ENCODE measurements around the gene HOXA5. TPM values are rescaled to one million over a fixed set of nuclear protein-coding genes. Genes with fewer than 3 reads are reported as not detected.

The HOXA5 gene
- total and polyA plus RNA-seq, 2 donors (not counting 1 experiment from before 2014, with no cell fraction given) = 18.3 to 35.6 TPM

DNA sequence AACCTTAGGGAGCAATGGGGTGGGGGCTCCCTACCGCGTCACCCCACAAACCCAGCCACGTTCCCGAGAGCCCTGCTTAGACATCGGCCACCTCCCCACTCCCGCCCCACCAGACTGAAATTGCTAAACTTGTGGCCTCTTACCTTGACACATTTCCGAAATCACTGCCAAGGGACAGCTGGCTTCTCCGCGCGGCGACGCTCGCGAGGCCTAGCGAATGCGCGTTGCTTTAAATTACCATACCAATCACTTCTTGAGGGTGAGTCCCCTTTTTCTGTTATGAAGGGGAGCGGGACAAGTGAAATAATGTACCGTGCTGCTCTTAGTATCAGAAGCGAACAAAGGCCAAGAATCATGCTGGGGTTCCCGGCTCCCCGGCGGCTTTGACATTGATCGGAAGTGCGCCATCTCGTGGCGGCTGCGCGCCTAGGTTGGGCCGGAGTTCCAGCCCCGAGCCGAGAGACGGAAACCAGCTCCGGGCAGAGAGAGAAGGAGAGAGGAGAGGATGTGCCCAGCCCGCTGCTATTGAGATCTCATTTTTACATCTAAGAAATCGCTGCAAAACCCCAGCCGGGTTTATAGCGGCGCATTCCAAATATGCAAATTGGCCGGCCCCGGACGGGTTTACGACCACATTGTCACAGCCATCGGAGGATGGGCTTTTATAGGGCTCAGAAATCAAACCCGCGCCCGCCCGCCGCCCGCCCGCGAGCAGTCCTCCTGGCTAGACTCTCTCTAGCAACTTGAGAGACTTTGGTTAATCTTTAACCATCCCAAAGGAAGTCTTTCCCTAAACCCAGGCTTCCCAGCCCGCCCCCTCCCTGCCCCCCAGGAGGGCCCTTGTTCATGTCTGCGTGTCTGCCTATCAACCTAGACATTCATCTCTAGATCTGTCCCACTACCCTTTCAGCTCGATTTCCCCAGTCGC is 36.3 kb upstream of the HOXA5 start:
- Histone ChIP-seq H3K4me1 (ENCODE audit: control insufficient read depth, extremely low read depth, insufficient read depth, low read length) (no peaks in the 10 kb centered on the region), H2AFZ (ENCODE audit: low read length) (no peak overlapping the region), H4K20me1 (ENCODE audit: control insufficient read depth, extremely low read depth, insufficient read depth, low read length) (no peaks in the 10 kb centered on the region), H3K9ac (ENCODE audit: insufficient read depth, low read length) (no peak overlapping the region), H3K36me3 (ENCODE audit: control insufficient read depth, insufficient read depth, low read length) (no peaks in the 10 kb centered on the region), H3K79me2 (ENCODE audit: control insufficient read depth, insufficient read depth, low read length) (no peaks in the 10 kb centered on the region), H3K4me3 (replicated peaks in 1 of 4; ENCODE audit: control extremely low read depth in 1 of 4, insufficient read depth in 1 of 4, low read depth in 3 of 4, low read length in 4 of 4) (peak overlapping the region in 2 of 4 experiments; percentile 22 to 31), H3K27me3 (ENCODE audit: control insufficient read depth, insufficient read depth, low read length) (peaks cover 53% of the 10 kb centered on the region), H3K27ac (ENCODE audit: insufficient read depth, low read length) (no peak overlapping the region), H3K4me2 (ENCODE audit: extremely low read depth, insufficient read depth, low read length) (peak overlapping the region; percentile 39), H3K9me3 (ENCODE audit: control insufficient read depth, insufficient read depth, low read depth, low read length) (no peaks in the 10 kb centered on the region)
- peak; percentile 23 to 56 for DNase-seq (ENCODE audit: low read depth in 2 of 2)
- TF ChIP-seq EZH2 (IDR thresholded peaks at IDR 0.05; ENCODE audit: low read length, missing control alignments) = peak; percentile 48
- TF ChIP-seq, protein P1, sequence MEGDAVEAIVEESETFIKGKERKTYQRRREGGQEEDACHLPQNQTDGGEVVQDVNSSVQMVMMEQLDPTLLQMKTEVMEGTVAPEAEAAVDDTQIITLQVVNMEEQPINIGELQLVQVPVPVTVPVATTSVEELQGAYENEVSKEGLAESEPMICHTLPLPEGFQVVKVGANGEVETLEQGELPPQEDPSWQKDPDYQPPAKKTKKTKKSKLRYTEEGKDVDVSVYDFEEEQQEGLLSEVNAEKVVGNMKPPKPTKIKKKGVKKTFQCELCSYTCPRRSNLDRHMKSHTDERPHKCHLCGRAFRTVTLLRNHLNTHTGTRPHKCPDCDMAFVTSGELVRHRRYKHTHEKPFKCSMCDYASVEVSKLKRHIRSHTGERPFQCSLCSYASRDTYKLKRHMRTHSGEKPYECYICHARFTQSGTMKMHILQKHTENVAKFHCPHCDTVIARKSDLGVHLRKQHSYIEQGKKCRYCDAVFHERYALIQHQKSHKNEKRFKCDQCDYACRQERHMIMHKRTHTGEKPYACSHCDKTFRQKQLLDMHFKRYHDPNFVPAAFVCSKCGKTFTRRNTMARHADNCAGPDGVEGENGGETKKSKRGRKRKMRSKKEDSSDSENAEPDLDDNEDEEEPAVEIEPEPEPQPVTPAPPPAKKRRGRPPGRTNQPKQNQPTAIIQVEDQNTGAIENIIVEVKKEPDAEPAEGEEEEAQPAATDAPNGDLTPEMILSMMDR (conservative IDR thresholded peaks at IDR 0.05 in 1 of 2, IDR thresholded peaks at IDR 0.05 in 1 of 2; ENCODE audit: low read depth in 1 of 2, low read length in 2 of 2) = peak; percentile 77 to 78

DNA sequence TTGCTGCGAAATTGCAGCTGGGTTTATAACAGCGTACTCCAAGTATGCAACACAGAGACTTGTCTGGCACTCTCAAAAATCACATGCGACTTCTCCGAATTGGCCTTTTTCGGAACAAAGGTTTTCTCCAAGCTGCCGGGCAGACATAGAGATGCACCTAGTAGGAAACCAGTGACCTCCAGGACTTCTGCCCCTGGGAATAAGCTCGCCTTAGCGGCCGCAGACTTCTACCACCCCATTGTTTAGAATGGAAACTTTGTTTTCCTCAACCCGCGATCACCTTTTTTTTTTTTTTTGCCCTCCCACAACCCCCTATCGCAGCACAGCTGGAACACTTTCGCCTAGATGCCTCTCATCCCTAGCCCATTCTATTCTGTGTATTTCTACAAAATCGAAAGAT is 35.5 kb upstream of the HOXA5 start:
- Histone ChIP-seq H3K79me2 (ENCODE audit: control insufficient read depth, insufficient read depth, low read length) (no peaks in the 10 kb centered on the region), H4K20me1 (ENCODE audit: control insufficient read depth, extremely low read depth, insufficient read depth, low read length) (no peaks in the 10 kb centered on the region), H3K4me1 (ENCODE audit: control insufficient read depth, extremely low read depth, insufficient read depth, low read length) (no peaks in the 10 kb centered on the region), H3K4me2 (ENCODE audit: extremely low read depth, insufficient read depth, low read length) (peak overlapping the region; percentile 39), H2AFZ (ENCODE audit: low read length) (no peak overlapping the region), H3K4me3 (replicated peaks in 1 of 4; ENCODE audit: control extremely low read depth in 1 of 4, insufficient read depth in 1 of 4, low read depth in 3 of 4, low read length in 4 of 4) (no peak overlapping the region), H3K36me3 (ENCODE audit: control insufficient read depth, insufficient read depth, low read length) (no peaks in the 10 kb centered on the region), H3K9me3 (ENCODE audit: control insufficient read depth, insufficient read depth, low read depth, low read length) (no peaks in the 10 kb centered on the region), H3K27me3 (ENCODE audit: control insufficient read depth, insufficient read depth, low read length) (peaks cover 54% of the 10 kb centered on the region), H3K27ac (ENCODE audit: insufficient read depth, low read length) (no peak overlapping the region), H3K9ac (ENCODE audit: insufficient read depth, low read length) (no peak overlapping the region)
- no peak for TF ChIP-seq EZH2 (IDR thresholded peaks at IDR 0.05; ENCODE audit: low read length, missing control alignments)
- TF ChIP-seq, protein P1 (conservative IDR thresholded peaks at IDR 0.05 in 1 of 2, IDR thresholded peaks at IDR 0.05 in 1 of 2; ENCODE audit: low read depth in 1 of 2, low read length in 2 of 2) = no peak
- DNase-seq (ENCODE audit: low read depth in 2 of 2) = no peak

DNA sequence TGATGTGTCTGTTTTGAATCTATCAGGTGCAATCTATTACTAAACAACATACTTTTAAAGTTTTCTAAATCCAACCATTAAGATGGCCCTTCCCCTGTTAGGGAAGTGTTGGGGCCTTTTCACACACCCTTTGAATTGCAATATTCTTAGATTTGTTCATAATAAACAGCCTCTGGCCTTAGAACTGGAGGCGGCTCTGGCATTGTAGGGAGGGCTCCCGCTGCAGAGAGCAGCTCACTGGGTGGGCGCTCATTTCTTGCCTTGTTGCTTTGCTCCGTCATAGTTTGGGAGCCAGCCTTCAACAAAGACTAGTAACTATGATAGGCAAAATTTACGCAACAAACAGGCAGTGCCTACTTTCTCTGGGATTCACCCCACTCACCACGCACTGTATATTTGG is 34.9 kb upstream of the HOXA5 start:
- Histone ChIP-seq H2AFZ (ENCODE audit: low read length) (no peak overlapping the region), H3K4me3 (replicated peaks in 1 of 4; ENCODE audit: control extremely low read depth in 1 of 4, insufficient read depth in 1 of 4, low read depth in 3 of 4, low read length in 4 of 4) (no peak overlapping the region), H3K27ac (ENCODE audit: insufficient read depth, low read length) (no peak overlapping the region), H3K4me2 (ENCODE audit: extremely low read depth, insufficient read depth, low read length) (no peak overlapping the region), H3K9ac (ENCODE audit: insufficient read depth, low read length) (no peak overlapping the region), H3K4me1 (ENCODE audit: control insufficient read depth, extremely low read depth, insufficient read depth, low read length) (no peaks in the 10 kb centered on the region), H3K9me3 (ENCODE audit: control insufficient read depth, insufficient read depth, low read depth, low read length) (no peaks in the 10 kb centered on the region), H3K27me3 (ENCODE audit: control insufficient read depth, insufficient read depth, low read length) (peaks cover 51% of the 10 kb centered on the region), H4K20me1 (ENCODE audit: control insufficient read depth, extremely low read depth, insufficient read depth, low read length) (no peaks in the 10 kb centered on the region), H3K36me3 (ENCODE audit: control insufficient read depth, insufficient read depth, low read length) (no peaks in the 10 kb centered on the region), H3K79me2 (ENCODE audit: control insufficient read depth, insufficient read depth, low read length) (no peaks in the 10 kb centered on the region)
- no peak for DNase-seq (ENCODE audit: low read depth in 2 of 2)
- no peak for TF ChIP-seq EZH2 (IDR thresholded peaks at IDR 0.05; ENCODE audit: low read length, missing control alignments)
- TF ChIP-seq, protein P1 (conservative IDR thresholded peaks at IDR 0.05 in 1 of 2, IDR thresholded peaks at IDR 0.05 in 1 of 2; ENCODE audit: low read depth in 1 of 2, low read length in 2 of 2) = no peak

Data from fibroblast of lung (primary cell).